Putamen (tissue), 1 donor: ENCODE measurements around the gene PI4KB.
"Not testable (repeated sequence)": the region's sequence is repeated elsewhere in the genome, so short reads cannot be mapped to it uniquely, and the experiment has no call there.

Experiments
- DNase-seq: peaks from one replicate; pipeline ENCODE4 v3.0.0-alpha.2; 2016; ENCODE audit warnings: low spot score

Gene PI4KB

DNA sequence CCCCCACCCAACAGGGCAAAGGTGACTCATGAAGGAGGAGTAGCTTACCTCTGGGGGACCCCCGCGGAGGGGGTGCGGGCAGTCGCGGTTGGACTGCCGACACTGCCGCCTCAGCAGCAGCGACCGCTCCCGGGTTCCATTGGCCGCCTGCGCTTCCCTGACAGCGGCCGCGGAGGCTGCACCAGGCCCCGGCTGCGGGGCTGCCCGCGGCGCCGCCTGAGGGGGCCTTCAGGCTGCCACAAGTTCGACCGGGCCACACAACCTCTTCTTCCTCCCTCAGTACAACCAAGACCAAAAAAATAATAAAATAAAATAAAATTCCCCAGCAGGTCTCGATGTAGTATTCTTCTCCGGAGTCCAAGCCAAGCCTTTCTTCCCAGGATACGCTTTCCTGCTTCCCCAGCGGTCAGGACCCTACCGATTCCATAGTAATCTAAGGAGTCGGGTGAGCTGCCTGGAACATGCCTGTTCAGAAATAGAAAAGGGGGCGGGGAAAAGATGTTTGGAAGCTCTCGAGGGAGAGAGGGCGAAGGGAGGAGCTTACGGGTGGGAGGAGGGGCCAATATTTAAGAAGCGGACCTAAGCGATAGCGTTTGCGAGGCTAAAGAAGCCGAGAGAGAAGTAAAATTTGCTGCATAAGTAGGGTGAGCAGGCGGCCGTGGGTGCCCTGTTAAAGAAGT lies at the start of gene PI4KB:
PI4KB (minus strand) TSS at position 194 of the 680 bp plus-strand sequence. CDS start 10,935 bp downstream, outside the sequence.
- peak; percentile 98 for DNase-seq

DNA sequence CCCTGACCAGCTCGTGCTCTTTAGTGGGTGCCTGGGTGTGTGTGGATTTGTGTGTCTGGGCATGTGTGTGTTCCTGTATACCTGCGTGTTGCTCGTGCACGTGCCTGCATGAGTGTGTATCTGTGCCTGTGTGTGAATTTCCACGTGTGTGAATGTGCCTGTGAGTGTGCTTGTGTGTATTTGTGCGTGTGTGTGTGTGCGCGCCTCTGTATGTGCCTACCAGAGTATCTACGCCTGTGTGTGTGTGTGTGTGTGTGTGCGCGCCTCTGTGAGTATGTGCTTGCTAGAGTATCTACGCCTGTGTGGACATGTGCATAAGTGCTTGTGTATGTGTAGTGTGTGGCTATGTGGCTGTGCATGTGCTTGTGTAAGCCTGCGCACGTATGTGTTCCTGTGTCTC lies 46.0 kb upstream of the PI4KB start:
- no peak for DNase-seq

DNA sequence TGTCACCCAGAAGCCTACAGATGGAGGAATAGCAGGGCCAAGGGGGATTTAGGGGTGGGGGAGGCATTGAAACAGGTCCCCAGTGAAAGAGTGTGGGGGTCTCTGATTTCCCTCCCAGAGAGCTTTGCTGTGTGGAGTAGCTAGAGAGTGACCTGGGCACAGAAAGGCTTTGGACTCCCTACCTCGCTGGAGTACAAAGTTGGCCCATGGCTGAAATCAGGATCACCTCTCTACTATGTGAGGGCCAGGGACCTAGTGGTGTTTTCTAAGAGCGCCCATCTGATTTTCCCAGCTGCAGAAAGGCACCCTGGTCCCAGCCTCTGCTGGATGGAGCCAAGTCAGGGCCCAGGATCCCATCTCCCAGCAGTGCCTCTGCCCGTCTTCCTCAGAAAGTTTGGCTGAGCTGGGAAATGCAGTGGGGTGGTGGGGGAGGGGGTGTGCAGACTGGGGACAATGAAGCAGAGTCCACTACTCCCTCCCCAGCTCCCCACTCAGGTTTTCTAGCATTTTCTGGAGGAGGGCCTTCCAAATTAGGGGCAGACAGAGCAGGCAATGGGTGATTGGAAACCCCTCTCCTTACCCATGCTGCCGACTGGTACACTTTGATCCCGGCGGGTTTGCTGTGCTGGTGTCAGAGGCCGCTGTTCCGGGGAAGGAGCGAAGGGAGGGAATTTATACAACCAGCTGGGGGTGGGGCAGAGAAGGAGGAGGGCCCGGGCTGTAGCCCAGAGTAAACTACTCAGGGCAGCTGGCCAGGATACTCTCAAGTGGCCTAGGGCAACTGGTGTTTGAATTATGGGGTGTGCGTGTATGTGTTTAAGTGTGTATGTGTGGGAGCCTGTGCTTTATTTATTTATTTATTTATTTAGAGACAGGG lies 45.1 kb upstream of the PI4KB start, which contains the start of gene SELENBP1:
SELENBP1 (minus strand) TSS at position 648 of the 877 bp plus-strand sequence; CDS start at position 584, 64 bp downstream.
- DNase-seq: peak; percentile 62

DNA sequence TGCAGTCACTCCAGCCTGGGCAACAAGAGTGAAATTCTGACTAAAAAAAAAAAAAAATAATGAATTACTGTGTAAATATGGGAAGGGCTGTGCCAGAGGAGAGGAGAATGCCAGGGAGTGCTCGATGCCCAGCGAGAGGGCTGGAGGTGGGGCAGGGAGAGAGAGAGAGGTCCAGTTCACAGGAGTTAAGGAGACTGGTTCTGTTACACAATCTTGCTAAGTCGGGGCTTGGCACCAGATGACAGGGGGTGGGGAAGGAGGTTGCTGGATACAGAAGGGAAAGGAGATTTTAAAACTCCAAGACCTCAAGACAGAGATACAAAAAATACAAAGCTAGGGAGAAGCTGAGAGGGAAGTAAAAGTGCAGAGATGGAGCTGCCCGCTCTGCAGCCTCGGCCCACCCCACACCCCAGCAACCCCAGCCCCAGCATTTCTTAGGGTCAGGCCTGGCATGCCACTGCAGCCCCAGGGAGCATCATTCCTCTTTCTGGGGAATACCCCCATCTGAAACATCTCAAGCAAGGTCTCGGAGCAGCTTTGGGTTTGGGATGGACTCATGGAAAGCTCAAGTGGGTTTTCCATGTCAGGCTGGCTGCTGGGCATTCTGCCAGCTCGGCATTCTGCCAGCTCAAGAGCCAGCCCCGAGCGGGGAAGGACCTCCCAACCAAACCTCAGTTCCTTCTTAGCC lies 44.3 kb upstream of the PI4KB start:
- peak; percentile 70 for DNase-seq

DNA sequence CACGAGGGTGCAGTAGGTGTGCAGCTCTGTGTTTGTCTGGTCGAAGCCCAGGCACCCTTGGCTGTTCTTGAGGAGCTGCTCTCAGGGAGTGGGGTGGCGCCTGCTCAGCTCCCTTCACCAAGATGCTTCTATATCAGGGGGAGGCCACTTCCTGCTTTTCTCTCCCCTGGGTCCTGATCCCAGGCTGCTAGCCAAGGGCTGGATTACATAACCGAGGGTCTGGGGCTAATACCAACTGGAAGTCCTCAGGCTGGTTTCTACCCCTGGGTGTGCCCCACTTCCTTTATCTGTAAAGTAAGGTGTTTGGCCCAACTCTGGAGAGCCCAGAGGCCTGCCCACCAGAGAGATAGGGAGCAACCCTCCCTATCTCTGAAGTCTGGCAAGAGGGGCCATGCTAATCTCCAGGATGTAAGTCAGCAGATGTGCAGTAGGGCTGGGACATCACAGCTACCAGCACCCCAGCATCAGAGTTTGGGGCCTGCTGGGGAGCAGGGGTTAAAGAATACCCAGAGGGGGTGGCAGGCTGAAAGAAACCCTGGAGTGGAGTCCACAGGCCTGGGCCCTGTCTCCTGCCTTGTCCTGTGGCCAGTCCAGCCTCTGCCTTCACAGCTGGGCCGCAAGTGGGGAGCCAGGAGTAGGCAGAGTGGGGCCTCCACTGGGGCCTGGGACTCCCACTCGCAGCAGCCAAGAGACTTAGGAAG lies 43.1 kb upstream of the PI4KB start:
- DNase-seq: no peak

DNA sequence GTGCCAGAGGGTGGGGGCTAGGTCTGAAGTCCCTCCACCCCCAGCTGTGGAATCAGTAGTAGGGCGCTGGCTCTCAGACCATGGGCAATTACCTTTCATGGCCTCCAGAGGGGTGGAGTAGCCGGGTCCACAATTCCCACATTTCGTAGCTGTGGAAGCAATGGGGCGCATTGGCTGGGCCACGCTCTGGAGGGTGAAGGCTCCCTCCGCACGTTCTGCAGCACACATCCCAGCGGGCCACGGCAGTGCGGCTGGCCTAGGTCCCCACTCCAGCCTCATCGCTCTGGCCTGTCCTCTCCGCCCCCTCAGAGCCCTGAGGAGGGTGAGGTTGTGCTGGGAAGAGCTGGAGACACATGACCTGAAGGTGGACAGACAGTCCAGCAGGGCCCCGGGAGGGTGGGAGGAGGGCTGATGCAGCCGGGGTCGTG lies 42.4 kb upstream of the PI4KB start:
- no peak for DNase-seq

DNA sequence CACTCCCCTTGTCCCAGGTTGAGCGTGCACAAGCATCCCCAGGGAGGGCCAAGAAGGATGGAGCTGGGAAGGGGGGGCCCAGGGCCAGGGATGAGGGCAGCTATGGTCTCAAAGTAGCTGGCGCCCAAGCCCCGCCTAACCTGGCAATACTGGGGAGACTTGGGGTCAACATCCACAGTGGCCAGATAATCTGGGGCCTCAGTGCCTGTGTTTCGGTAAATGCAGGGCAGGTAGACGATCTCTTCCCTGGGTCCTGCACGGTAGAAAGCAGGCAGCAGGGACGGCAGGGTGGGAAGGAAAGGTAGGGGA lies 42.0 kb upstream of the PI4KB start:
- DNase-seq: no peak

DNA sequence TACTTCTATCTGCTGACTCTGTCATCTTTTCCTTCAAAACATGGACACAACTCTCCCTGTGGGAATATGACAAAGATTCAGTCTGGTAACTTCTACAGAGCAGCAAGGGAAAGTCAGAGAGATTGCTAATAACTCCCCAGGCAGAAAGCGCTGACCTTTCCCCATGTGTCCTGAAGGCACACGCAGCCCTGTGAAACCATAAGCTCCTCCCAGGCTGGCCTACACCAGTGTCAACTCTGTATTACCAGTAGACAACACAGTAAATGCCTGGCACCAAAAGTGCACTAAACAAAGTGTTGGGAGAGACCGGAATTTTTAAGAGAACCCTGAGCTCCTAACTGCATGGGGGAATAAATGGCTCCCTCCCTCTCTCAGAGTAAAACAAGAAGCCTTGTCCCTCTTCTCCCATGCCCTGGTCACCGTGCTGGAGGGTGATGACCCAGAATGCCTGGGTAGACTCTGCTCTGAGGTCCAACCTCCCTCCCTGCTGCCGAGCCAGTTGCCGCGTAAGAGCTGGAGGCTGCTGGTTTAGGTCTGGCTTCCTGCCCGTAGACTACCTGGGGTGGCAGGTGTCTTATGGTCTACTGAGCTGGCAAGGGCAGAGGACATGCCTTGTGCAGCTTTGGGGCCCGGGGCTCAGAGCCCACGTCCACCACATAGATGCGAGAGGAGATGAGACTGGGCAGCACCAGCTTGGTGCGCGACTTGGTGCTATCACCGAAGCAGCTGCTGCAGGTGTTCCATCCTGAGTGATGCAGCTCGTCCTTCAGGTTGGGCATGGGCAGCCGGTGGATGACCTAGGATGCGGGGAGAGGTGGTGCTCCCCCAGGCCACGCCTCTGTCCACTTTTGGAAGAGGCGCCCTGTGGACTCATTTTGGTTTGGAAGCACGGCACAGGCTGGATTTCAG lies 41.4 kb upstream of the PI4KB start:
- DNase-seq: no peak

DNA sequence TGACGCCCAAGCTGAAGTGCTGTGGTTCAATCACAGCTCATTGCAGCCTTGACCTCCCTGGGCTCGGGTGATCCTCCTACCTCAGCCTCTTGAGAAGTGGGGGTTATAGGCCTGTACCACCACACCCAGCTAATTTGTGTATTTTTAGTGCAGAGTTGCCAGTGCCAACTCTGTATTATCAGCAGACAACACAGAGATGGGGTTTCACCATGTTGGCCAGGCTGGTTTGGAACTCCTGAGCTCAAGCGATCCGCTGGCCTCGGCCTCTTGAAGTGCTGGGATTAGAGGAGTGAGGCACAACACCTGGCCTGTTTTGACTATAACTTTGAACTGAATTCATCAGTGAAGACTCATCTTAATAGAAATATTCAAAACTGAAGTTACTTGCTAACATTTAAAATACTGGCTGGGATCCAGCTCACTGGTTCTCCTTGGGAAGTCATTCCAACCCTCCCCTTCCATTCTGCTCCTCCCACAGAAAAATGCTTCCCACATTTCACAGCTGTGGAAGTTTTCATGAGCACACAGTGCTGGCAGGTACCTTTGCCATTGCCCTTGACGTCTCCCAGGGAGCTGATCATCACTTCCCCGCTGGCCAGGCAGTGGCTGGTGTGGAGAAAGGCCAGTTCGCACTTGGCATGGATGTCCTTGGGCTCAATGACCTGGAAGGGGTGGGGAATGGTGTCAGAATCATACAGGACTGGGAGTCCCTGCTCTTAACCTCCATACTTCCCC lies 40.6 kb upstream of the PI4KB start:
- DNase-seq: peak; percentile 66

DNA sequence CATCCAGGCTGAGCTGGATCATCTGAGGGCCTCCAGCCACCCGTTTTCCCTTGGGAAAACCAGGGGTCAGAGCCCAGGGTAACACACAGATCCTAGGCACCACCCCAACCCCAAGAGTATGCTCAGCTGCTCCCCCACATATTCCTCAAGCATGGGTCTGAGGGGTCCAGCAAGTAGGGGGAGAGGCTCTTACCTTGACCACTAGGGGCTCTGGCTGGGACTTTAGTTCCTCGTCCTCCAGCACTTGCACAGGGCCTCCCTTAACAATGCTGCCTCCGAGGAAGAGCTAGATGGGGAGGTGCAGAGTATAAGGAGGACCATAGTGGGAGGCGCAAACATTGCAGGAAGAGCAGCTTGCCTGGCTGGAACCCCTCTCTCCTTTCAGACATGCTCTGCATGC lies 37.8 kb upstream of the PI4KB start:
- DNase-seq: no peak

DNA sequence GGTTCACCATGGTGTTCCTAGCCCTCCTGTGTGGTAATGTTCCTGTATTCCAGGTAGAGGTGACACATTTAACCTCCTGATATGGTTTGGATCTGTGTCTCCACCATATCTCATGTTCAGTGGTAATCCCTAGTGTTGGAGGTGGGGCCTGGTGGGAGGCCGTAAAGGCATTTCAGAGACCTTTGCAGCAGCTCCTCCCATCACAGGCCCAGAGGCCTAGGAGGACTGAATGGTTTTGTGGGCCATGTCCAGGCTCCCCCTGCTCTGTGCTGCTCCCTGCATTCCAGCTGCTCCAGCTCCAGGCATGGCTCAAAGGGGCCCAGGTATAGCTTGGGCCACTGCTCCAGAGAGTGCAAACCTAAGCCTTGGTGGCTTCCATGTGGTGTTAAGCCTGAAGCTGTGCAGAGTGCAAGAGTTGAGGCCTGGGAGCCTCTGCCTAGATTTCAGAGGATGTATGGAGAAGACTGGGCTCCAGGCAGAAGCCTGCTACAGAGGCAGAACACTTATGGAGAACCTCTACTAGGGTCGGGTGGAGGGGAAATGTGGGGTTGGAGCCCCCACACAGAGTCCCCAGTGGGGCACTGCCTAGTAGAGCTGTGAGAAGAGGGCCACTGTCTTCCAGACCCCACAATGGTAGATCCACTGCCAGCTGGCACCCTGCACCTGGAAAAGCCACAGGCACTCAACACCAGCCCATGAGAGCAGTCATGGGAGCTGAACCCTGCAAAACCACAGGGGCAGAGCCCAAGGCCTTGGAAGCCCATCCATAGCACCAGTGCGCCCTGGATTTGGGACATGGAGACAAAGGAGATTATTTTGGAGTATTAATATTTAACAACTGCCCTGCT lies 35.3 kb upstream of the PI4KB start:
- no peak for DNase-seq

DNA sequence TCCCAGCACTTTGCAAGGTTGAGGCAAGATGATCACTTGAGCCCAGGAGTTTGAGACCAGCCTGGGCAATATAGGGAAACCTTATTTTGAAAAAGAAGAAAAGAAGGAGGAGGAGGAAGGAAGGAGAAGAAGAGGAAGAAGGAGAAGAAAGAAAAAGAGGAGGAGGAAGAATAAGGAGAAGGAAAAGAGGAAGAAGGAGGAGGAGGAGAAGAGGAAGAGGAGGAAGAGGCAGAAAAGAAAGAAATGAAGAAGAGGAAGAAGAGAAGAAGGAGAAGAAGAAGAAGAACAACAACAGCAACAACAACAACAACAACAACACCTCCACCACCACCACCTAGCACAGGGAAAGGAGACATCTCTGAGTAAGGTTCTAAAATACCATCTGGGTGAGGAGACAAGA lies 34.7 kb upstream of the PI4KB start:
- no peak for DNase-seq

DNA sequence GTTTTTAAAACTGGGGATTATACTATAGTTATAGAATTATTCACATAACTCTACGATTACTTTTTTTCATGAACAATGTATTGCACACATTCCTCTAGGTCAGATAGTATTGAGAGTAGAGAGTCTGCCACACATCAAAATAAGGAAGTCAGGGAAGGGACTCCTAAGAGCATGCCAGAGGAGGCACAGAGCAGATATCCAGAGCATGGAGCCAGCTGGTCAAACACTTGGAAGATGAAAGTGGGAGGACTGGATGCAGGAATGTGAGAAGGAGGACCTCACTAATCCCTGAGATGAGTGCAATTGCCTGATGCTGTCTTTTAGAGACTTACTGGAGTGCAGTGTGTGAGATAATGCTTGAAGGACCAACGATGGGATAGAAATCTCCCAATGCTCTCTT lies 29.5 kb upstream of the PI4KB start:
- DNase-seq: no peak

DNA sequence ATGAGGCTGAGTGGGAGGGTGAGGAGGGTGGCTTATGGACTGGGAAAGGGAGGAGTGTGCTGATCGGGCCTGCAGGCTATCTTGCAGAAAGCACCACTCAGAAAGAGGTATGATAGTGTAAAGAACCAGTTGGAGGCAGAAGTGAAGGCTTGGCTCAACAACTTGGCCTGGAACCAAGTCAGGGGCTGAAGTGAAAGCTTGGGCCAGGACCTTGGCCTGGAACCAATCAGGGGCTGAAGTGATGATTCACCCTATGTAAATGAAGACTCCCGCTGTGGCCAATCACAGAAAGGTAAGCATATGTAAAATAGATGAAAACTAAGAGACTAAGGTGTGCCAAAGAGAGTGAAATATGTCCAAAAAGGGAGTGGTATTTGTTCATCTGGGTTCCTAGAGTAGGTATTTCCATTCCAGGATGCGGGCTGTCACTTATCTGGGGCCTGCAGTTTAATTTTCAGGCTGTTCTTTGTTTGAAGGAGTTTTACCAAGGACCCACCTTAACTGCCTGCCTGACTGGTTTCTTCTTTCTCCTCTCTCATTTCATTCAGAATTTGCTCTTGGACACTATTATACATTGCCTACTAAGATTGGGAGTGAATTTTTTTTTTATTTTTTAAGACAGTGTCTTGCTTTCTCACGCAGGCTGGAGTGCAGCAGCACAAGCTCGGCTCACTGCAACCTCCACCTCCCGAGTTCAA lies 25.0 kb upstream of the PI4KB start:
- DNase-seq: no peak

DNA sequence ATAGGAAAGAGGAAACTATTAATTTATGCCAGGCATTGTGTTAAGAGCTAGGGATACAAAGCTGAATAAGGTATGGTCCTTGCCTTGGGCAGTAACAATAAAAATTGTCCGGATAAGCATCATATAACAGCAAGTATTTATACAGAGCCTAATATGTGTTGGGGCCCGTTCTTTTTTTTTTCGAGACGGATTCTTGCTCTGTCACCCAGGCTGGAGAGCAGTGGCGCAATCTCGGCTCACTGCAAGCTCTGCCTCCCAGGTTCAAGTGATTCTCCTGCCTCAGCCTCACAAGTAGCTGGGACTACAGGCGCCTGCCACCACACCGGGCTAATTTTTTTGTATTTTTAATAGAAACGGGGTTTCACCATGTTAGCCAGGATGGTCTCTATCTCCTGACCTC lies 23.1 kb upstream of the PI4KB start:
- not testable (repeated sequence) for DNase-seq

DNA sequence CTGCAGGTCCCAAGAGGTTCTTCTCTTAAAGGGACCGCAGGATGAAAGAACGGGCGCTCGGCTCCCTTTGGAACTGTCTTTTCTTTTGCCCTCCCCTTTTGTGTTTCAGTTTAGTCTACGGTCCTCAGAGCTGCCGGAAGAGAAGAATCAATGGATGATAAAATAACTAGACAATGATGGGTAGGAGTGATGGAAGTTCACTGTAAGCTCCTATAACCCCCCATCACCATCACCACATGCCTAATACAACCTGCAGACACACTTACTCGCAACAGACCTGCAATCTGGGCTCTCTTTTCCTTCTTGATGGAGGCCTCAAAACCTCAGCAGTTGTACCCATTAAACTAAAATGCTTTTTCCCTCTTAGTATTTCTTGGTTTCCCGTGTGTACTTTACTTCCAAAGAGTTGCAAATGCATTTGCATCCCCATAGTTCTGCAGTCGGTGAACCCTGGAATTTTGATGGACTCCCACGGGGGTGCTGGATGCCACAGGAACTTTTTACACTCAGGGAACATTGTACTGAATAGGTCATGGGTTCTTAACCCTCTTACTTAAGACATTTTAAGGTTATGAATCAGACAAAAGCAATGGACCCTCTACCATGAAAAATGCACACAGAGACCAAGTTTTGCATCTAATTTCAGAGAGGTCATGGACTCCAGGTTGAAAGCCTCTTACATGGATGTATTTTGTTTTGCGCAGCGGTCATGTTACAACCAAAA lies 20.5 kb upstream of the PI4KB start:
- no peak for DNase-seq

DNA sequence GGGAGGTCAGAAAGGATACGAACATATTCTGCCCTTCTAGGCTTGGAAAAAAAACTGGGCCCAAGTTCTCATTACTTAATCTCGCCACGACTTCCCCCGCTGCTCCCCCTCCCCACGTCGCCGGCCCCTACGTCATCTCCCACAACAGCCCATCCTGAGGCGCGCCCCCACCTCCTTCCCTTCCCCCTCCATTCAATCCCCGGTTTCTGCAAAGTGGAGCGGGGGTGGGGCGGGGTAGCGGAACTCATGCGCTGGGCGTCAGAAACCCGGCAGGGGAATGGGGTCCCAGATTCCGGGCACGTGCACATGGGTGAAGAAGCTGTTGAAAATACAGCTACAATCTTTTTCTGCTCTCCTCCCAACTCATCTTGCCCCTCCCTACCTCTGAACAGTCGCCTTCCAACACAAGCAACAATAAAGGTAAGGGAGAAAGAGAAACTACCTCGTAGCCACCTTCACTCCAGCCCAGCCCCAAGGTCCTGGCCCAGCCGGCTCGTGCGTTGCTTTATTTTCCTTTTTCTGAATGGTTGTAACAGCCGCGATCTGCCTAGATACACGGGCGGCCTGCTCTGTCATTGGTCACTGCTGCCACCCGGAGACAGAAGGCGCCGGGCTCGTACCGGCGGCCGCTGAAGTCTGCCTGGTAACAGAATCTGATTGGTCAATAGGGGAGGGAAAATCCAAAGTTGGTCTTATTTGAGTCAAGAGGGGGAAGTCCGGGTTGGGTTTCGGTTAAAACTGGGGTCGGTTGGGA lies 19.7 kb upstream of the PI4KB start, which contains the start of gene RFX5:
RFX5 (minus strand) TSS at position 484 of the 754 bp plus-strand sequence. CDS start 932 bp downstream, outside the sequence.
- peak; percentile 95 for DNase-seq
